HG03378 (cell line): ENCODE data around the gene TRIM29.
"Not testable (repeated sequence)": the region's sequence is repeated elsewhere in the genome, so short reads cannot be mapped to it uniquely, and the experiment has no call there.

Source experiments
- ATAC-seq: cut with Tn5 transposase; IDR thresholded peaks from one replicate; pipeline ENCODE4 v1.9.1; 2021; ENCODE audit warnings: mild to moderate bottlenecking, moderate library complexity; ENCODE audit not compliant: unreplicated experiment

The TRIM29 gene, protein sequence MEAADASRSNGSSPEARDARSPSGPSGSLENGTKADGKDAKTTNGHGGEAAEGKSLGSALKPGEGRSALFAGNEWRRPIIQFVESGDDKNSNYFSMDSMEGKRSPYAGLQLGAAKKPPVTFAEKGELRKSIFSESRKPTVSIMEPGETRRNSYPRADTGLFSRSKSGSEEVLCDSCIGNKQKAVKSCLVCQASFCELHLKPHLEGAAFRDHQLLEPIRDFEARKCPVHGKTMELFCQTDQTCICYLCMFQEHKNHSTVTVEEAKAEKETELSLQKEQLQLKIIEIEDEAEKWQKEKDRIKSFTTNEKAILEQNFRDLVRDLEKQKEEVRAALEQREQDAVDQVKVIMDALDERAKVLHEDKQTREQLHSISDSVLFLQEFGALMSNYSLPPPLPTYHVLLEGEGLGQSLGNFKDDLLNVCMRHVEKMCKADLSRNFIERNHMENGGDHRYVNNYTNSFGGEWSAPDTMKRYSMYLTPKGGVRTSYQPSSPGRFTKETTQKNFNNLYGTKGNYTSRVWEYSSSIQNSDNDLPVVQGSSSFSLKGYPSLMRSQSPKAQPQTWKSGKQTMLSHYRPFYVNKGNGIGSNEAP

GRCh38 chr11:120137611-120138521 lies at the start of gene TRIM29:
TSS of gene TRIM29 (minus strand) at chr11:120138113. CDS start at chr11:120138031, 82 bp downstream.
- no peak for ATAC-seq

DNA sequence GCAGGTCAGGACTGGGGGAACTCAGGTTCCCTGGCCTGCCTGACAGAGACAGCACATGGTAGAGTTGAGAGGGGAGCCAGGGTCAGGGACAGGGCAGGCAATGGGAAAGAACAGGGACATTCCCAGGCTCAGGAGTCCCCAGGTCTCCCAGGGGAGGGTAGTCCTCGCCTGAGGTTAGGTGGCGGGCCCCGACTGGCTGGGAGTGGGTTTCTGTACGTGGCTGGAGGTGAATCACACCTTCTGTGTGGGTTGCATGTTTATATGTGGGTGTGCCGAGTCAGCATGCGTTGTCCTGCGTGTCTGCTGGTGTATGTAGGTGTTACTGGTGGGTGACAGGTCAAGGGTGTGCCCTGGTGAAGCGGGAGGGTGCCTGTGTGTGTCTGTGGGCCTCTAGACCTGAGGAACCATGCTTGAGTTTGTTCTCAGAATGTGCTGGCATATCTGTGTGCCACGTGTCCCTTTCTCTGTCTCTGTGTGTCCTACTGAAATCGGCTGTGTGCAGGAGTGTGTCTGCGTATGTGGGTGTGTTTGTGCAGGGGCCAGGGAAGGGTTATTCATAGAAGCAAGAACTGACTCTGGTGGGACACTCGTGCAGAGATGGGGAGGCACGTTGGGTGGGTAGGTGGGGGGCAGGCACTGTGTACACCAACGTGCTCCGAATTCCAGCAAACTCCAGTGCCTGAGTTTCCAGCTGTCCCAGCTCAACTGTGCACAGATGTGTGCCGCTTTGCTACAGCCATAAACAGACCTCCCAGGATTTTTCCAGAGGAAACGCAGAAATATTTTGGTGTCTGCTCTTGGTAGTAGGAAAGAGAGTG lies 49.1 kb upstream of the TRIM29 start:
- ATAC-seq = no peak

GRCh38 chr11:120186456-120186773 lies 48.5 kb upstream of the TRIM29 start:
- ATAC-seq = no peak

DNA sequence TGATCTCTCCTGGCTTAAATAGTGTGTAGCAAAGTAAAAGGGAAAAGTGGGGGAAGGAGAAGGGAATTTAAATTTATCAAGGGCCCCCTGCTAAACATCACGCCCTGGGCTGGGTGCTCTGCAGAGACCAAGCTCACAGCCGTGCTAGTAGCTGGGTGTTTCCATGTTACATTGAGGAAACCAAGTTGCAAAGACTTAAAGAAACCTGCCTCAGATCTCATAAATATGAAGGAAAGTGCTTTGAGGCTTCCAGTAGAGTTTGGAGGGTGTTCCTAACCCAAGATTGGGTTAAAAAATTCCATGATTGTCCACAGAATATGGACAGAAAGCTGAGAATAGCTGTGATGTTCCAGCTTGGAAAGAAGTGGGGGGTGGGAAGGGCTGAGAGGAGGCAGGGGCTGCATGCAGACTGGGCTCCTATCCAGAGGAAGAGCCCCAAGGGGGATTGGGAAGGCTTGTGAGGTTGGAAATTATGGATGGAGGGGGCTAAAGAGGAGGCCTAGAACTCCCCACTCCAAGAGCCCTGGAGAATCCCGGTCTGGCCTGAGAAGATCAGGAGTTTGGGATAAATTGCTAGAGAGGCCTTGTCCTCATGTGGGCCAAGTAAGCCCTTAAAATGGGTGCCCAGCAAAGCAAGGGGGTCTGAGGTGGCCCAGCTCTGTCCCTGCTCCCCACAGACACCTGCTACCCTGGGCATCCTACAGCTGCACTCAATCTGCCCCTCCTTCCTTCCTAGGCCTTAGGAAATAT lies 48.0 kb upstream of the TRIM29 start:
- no peak for ATAC-seq

- no peak for ATAC-seq
These were observed 47.2 kb upstream of the TRIM29 start for GRCh38 chr11:120184946-120185705.

DNA sequence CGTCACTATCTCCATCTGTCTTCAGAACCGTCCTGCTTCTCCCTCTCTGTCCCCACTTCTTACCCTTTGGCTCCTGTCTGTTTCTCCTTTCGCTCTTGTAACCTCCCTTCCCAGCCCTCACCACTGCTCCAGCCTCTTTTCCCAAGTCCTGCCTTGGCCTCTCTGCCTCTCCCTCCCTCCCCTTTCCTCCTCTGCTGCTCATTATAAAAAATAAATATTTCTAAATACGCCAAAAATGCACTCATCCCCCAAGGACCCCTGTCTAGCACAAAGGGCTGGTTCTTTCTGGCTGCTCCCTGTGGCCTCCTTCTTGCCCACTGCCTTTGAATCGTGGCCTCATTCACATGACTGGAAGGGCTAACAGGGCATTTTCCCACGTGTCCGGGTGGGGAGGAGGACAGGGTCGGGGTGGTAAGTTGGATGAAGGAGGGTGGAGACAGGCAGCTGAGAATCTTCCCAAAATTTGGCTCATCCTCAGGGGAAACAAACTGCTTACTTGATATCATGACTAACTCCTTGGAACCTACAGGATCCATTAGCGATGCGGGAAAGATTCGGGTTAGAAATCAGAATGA lies 46.5 kb upstream of the TRIM29 start:
- no peak for ATAC-seq

- ATAC-seq = no peak
These were observed 45.8 kb upstream of the TRIM29 start for GRCh38 chr11:120183701-120184141.

- no peak for ATAC-seq
These were observed 45.0 kb upstream of the TRIM29 start for GRCh38 chr11:120182790-120183491.

GRCh38 chr11:120182372-120182771 lies 44.5 kb upstream of the TRIM29 start:
- ATAC-seq = no peak

GRCh38 chr11:120181376-120181975 lies 43.6 kb upstream of the TRIM29 start:
- no peak for ATAC-seq

GRCh38 chr11:120180551-120181232 lies 42.8 kb upstream of the TRIM29 start:
- no peak for ATAC-seq

DNA sequence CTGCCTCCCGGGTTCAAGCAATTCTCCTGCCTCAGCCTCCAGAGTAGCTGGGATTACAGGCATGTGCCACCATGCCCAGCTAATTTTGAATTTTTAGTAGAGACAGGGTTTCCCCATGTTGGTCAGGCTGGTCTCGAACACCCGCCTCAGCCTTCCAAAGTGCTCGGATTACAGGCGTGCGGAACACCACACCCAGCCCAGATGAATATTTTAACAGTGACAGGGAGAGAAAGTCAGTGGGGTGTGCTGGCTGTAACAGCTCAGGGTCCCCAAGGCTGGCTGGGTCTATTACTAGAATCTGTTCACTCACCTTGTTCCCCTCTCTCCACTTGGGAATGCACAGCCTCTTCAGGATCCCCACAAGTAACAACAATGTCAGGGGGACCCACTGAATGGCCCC lies 42.1 kb upstream of the TRIM29 start:
- ATAC-seq = not testable (repeated sequence)

GRCh38 chr11:120179057-120179672 lies 41.3 kb upstream of the TRIM29 start:
- no peak for ATAC-seq

- ATAC-seq = no peak
These were observed 40.7 kb upstream of the TRIM29 start for GRCh38 chr11:120178561-120179056.

DNA sequence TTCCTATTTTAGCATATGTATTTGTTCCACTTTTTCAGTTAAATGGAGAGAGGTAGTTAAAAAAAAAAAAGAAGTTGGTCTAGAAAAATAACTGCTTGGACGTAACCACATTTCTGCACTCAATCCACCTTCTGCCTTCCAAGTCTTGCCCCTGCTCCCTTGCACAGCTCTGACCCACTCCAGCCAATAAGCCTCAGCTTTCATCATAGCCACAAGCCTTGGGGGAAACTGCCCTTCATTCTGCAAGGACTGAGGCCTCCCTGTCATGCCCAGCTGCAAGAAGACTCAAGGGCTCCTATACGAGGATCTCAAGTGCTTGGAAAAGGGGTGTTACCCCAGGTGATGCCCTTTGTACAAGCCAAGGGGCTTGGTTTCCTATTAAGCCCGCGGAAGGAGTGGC lies 37.0 kb upstream of the TRIM29 start:
- no peak for ATAC-seq

GRCh38 chr11:120173807-120174206 lies 35.9 kb upstream of the TRIM29 start:
- no peak for ATAC-seq
